ENCODE data around the gene CLCN7.

CLCN7 gene

DNA sequence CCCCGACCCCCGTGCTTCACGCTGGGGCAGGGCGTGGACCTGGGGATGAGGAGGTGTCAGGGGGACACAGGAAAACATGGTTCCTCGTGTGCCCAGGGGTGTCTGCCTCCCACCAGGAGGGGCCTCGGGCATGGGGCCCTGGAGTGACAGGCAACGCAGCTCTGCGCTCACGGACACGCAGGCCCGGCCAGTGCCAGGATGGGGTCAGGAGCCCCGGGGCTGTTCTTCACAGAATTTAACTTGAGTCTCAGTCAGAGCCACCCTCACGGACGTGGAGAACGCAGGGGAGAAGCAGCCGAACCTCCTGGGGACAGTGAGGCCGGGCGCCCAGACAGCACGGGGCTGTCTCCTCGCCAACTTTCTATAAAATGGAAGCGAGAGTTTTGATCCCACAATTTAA is 77.0 kb downstream of the CLCN7 start:
- Histone ChIP-seq H3K27me3 (ENCODE audit: low read depth, low read length) (no peaks in the 10 kb centered on the region), H3K9ac (ENCODE audit: low read length) (no peak overlapping the region), H3K4me2 (ENCODE audit: low read length) (no peak overlapping the region), H4K20me1 (ENCODE audit: insufficient read depth, low read length) (no peaks in the 10 kb centered on the region), H3K79me2 (ENCODE audit: low read length) (no peaks in the 10 kb centered on the region), H3K4me3 (ENCODE audit: low read length) (no peak overlapping the region), H2AFZ (ENCODE audit: low read depth, low read length) (no peak overlapping the region), H3K27ac (ENCODE audit: low read length) (no peak overlapping the region), H3K36me3 (replicated peaks; ENCODE audit: low read depth, low read length) (peaks cover 6% of the 10 kb centered on the region), H3K4me1 (ENCODE audit: low read length) (no peaks in the 10 kb centered on the region), H3K9me3 (ENCODE audit: insufficient read depth, low read length) (no peaks in the 10 kb centered on the region)
- TF ChIP-seq, protein P1, sequence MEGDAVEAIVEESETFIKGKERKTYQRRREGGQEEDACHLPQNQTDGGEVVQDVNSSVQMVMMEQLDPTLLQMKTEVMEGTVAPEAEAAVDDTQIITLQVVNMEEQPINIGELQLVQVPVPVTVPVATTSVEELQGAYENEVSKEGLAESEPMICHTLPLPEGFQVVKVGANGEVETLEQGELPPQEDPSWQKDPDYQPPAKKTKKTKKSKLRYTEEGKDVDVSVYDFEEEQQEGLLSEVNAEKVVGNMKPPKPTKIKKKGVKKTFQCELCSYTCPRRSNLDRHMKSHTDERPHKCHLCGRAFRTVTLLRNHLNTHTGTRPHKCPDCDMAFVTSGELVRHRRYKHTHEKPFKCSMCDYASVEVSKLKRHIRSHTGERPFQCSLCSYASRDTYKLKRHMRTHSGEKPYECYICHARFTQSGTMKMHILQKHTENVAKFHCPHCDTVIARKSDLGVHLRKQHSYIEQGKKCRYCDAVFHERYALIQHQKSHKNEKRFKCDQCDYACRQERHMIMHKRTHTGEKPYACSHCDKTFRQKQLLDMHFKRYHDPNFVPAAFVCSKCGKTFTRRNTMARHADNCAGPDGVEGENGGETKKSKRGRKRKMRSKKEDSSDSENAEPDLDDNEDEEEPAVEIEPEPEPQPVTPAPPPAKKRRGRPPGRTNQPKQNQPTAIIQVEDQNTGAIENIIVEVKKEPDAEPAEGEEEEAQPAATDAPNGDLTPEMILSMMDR (IDR thresholded peaks at IDR 0.05; ENCODE audit: low read depth, low read length): no peak
- TF ChIP-seq EZH2phosphoT487 (IDR thresholded peaks at IDR 0.05; ENCODE audit: low read depth): no peak

DNA sequence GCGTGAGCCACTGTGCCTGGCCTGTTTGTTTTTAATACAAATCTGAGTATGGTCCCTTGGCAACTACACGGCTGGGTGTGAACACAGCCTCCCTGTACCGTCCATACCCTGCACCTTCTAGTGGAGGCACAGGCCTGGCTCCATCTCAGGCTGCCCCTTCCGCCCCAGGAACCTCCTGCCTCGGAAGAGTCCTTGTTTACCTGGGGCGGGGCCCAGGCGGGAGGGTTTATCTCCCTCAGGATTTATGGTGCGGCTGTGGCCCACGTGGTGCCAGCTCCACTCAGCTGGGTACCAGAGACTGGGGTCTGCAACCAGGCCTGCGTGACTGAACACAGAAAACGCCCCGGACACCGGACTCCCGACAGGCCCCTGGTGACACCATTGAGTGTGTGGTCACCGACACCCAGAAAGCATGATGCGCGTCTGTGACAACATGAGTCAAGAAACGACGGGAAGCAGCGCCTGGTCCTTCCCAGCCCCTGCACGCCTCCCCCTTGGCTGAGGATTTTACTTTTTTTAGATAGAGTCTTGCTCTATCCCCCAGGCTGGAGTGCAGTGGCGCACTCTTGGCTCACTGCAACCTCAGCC is 79.3 kb downstream of the CLCN7 start:
- Histone ChIP-seq H3K36me3 (replicated peaks; ENCODE audit: low read depth, low read length) (no peaks in the 10 kb centered on the region), H4K20me1 (ENCODE audit: insufficient read depth, low read length) (no peaks in the 10 kb centered on the region), H3K4me2 (ENCODE audit: low read length) (no peak overlapping the region), H3K79me2 (ENCODE audit: low read length) (no peaks in the 10 kb centered on the region), H3K4me3 (ENCODE audit: low read length) (no peak overlapping the region), H3K9ac (ENCODE audit: low read length) (no peak overlapping the region), H3K27ac (ENCODE audit: low read length) (no peak overlapping the region), H3K4me1 (ENCODE audit: low read length) (no peaks in the 10 kb centered on the region), H3K27me3 (ENCODE audit: low read depth, low read length) (no peaks in the 10 kb centered on the region), H3K9me3 (ENCODE audit: insufficient read depth, low read length) (no peaks in the 10 kb centered on the region), H2AFZ (ENCODE audit: low read depth, low read length) (no peak overlapping the region)
- TF ChIP-seq, protein P1 (IDR thresholded peaks at IDR 0.05; ENCODE audit: low read depth, low read length): no peak
- TF ChIP-seq EZH2phosphoT487 (IDR thresholded peaks at IDR 0.05; ENCODE audit: low read depth): no peak

Data from OCI-LY3 (cell line).